ENCODE data around the gene RBSN.

DNA sequence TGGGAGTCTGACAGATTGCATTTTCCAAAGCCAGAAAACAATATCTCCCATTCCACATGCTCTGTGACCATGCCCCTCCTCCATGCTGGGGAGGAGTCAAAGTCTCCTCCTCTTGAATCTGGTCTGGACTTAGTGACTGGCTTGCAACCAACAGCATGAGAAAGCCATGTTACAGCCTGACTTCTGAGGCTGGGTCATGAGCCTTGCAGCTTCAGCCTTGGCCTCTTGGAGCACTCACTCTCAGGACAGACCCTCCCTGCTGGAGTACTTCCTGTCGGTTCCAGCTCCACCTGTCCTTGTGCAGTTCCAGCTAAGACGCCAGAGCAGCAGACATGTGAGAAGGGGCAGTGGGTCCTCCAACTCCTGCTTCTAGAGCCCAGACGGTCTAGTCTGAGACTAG, 49.7 kb upstream of the RBSN start:
- TF ChIP-seq CTCF (conservative IDR thresholded peaks at IDR 0.05), result no peak
- TF ChIP-seq EZH2 (IDR thresholded peaks at IDR 0.05; ENCODE audit: low read depth), result no peak

Data from PC-9 (cell line).